T-helper 1 cell treated with Interleukin-12 subunit alpha and Interleukin-12 subunit beta and Interleukin-4 antibody, amounts not matched to agents 30 μg/mL and 1 μg/mL, for 36 hours (primary cell): ENCODE data around the gene LARP1.
A peak's percentile ranks its signal among the peaks of the same experiment; 100 is the strongest.
"Not testable (repeated sequence)": the region's sequence is repeated elsewhere in the genome, so short reads cannot be mapped to it uniquely, and the experiment has no call there.

Experiments used
- H3K27ac Mint-ChIP-seq: one replicate; pipeline ENCODE4 v1.8.0; 2021; ENCODE audit warnings: mild to moderate bottlenecking, mixed read lengths
- H3K27me3 Mint-ChIP-seq: one replicate; pipeline ENCODE4 v1.8.0; 2021; ENCODE audit warnings: low read depth, mixed read lengths
- H3K36me3 Mint-ChIP-seq: one replicate; pipeline ENCODE4 v1.8.0; 2021; ENCODE audit warnings: low read depth, mixed read lengths
- H3K4me1 Mint-ChIP-seq: one replicate; pipeline ENCODE4 v1.8.0; 2021; ENCODE audit warnings: low read depth, mixed read lengths
- H3K4me3 Mint-ChIP-seq: one replicate; pipeline ENCODE4 v1.8.0; 2021; ENCODE audit warnings: mild to moderate bottlenecking, moderate library complexity, mixed read lengths
- H3K9me3 Mint-ChIP-seq: one replicate; pipeline ENCODE4 v1.8.0; 2021; ENCODE audit warnings: mixed read lengths

Gene LARP1

GRCh38 chr5:154829589-154830218 lies 74.5 kb downstream of the LARP1 start:
- no peaks in the 10 kb centered on the region for H3K27me3 Mint-ChIP-seq
- H3K9me3 Mint-ChIP-seq, result no peaks in the 10 kb centered on the region
- peaks cover 43% of the 10 kb centered on the region for H3K4me1 Mint-ChIP-seq
- peaks cover 17% of the 10 kb centered on the region for H3K36me3 Mint-ChIP-seq
- peak overlapping the region; percentile 78 for H3K27ac Mint-ChIP-seq
- peak overlapping the region; percentile 38 for H3K4me3 Mint-ChIP-seq

- H3K27me3 Mint-ChIP-seq, result no peaks in the 10 kb centered on the region
- H3K27ac Mint-ChIP-seq, result peak overlapping the region; percentile 78
- peaks cover 44% of the 10 kb centered on the region for H3K4me1 Mint-ChIP-seq
- H3K4me3 Mint-ChIP-seq, result peak overlapping the region; percentile 38
- H3K36me3 Mint-ChIP-seq, result peaks cover 17% of the 10 kb centered on the region
- no peaks in the 10 kb centered on the region for H3K9me3 Mint-ChIP-seq
Measured at GRCh38 chr5:154830219-154830595, 75.0 kb downstream of the LARP1 start.

- Mint-ChIP-seq H3K27me3 (no peaks in the 10 kb centered on the region), H3K9me3 (no peaks in the 10 kb centered on the region), H3K4me1 (peaks cover 43% of the 10 kb centered on the region), H3K27ac (peak overlapping the region; percentile 78), H3K4me3 (no peak overlapping the region), H3K36me3 (peaks cover 15% of the 10 kb centered on the region)
Measured at GRCh38 chr5:154830596-154830995, 75.4 kb downstream of the LARP1 start.

GRCh38 chr5:154831451-154831850 lies 76.3 kb downstream of the LARP1 start:
- Mint-ChIP-seq H3K27ac (no peak overlapping the region), H3K9me3 (no peaks in the 10 kb centered on the region), H3K4me1 (peaks cover 39% of the 10 kb centered on the region), H3K36me3 (peaks cover 12% of the 10 kb centered on the region), H3K27me3 (no peaks in the 10 kb centered on the region), H3K4me3 (no peak overlapping the region)

GRCh38 chr5:154832804-154833203 lies 77.6 kb downstream of the LARP1 start:
- not testable (repeated sequence) for H3K9me3 Mint-ChIP-seq, H3K27me3 Mint-ChIP-seq, H3K27ac Mint-ChIP-seq, H3K4me3 Mint-ChIP-seq, H3K36me3 Mint-ChIP-seq
- H3K4me1 Mint-ChIP-seq, result peaks cover 36% of the 10 kb centered on the region

GRCh38 chr5:154834053-154834452 lies 78.9 kb downstream of the LARP1 start:
- peaks cover 7% of the 10 kb centered on the region for H3K36me3 Mint-ChIP-seq
- peaks cover 28% of the 10 kb centered on the region for H3K4me1 Mint-ChIP-seq
- no peaks in the 10 kb centered on the region for H3K9me3 Mint-ChIP-seq
- H3K27me3 Mint-ChIP-seq, result no peaks in the 10 kb centered on the region
- no peak overlapping the region for H3K27ac Mint-ChIP-seq
- no peak overlapping the region for H3K4me3 Mint-ChIP-seq

- H3K27me3 Mint-ChIP-seq, H3K9me3 Mint-ChIP-seq, H3K4me3 Mint-ChIP-seq, H3K27ac Mint-ChIP-seq, H3K36me3 Mint-ChIP-seq: not testable (repeated sequence)
- peaks cover 13% of the 10 kb centered on the region for H3K4me1 Mint-ChIP-seq
Measured at GRCh38 chr5:154835701-154836052, 80.5 kb downstream of the LARP1 start.

- Mint-ChIP-seq H3K27ac (no peak overlapping the region), H3K4me3 (no peak overlapping the region), H3K36me3 (peaks cover 5% of the 10 kb centered on the region), H3K9me3 (no peaks in the 10 kb centered on the region), H3K27me3 (no peaks in the 10 kb centered on the region), H3K4me1 (peaks cover 10% of the 10 kb centered on the region)
Measured at GRCh38 chr5:154836225-154836624, 81.0 kb downstream of the LARP1 start.

- H3K27ac Mint-ChIP-seq, result no peak overlapping the region
- H3K36me3 Mint-ChIP-seq, result peaks cover 4% of the 10 kb centered on the region
- no peaks in the 10 kb centered on the region for H3K9me3 Mint-ChIP-seq
- no peak overlapping the region for H3K4me3 Mint-ChIP-seq
- H3K4me1 Mint-ChIP-seq, result peaks cover 9% of the 10 kb centered on the region
- no peaks in the 10 kb centered on the region for H3K27me3 Mint-ChIP-seq
Measured at GRCh38 chr5:154837009-154837901, 82.1 kb downstream of the LARP1 start.

GRCh38 chr5:154840435-154841272 lies 85.5 kb downstream of the LARP1 start:
- Mint-ChIP-seq H3K9me3 (no peaks in the 10 kb centered on the region), H3K4me3 (no peak overlapping the region), H3K4me1 (peaks cover 4% of the 10 kb centered on the region), H3K27me3 (no peaks in the 10 kb centered on the region), H3K27ac (no peak overlapping the region), H3K36me3 (no peaks in the 10 kb centered on the region)

GRCh38 chr5:154841273-154841661 lies 86.1 kb downstream of the LARP1 start:
- peaks cover 4% of the 10 kb centered on the region for H3K4me1 Mint-ChIP-seq
- no peak overlapping the region for H3K27ac Mint-ChIP-seq
- H3K36me3 Mint-ChIP-seq, result no peaks in the 10 kb centered on the region
- no peaks in the 10 kb centered on the region for H3K9me3 Mint-ChIP-seq
- H3K4me3 Mint-ChIP-seq, result no peak overlapping the region
- H3K27me3 Mint-ChIP-seq, result no peaks in the 10 kb centered on the region

GRCh38 chr5:154842689-154843530 lies 87.7 kb downstream of the LARP1 start:
- Mint-ChIP-seq H3K36me3 (no peaks in the 10 kb centered on the region), H3K4me3 (no peak overlapping the region), H3K4me1 (peaks cover 2% of the 10 kb centered on the region), H3K27ac (no peak overlapping the region), H3K9me3 (no peaks in the 10 kb centered on the region), H3K27me3 (no peaks in the 10 kb centered on the region)

- Mint-ChIP-seq H3K4me1 (peaks cover 2% of the 10 kb centered on the region), H3K9me3 (no peaks in the 10 kb centered on the region), H3K4me3 (no peak overlapping the region), H3K36me3 (no peaks in the 10 kb centered on the region), H3K27ac (no peak overlapping the region), H3K27me3 (no peaks in the 10 kb centered on the region)
Measured at GRCh38 chr5:154844809-154845208, 89.6 kb downstream of the LARP1 start.

- Mint-ChIP-seq H3K27me3 (no peaks in the 10 kb centered on the region), H3K4me1 (peaks cover 2% of the 10 kb centered on the region), H3K4me3 (no peak overlapping the region), H3K9me3 (no peaks in the 10 kb centered on the region), H3K27ac (no peak overlapping the region), H3K36me3 (no peaks in the 10 kb centered on the region)
Measured at GRCh38 chr5:154849264-154849785, 94.1 kb downstream of the LARP1 start.
